Forelimb muscle (tissue), 1 donor: Measurements from ENCODE around the gene PAK6. TPM values are rescaled to one million over a fixed set of nuclear protein-coding genes. Genes with fewer than 3 reads are reported as not detected.
A peak's percentile ranks its signal among the peaks of the same experiment; 100 is the strongest.

Source experiments
- DNase-seq: peaks from one replicate; pipeline ENCODE4 v3.0.0-alpha.2; 2013; ENCODE audit warnings: low read depth
- polyA plus RNA-seq: library from polyadenylated mRNA; unstranded; fragments of 120-200 nt; gene quantifications from one replicate; pipeline ENCODE4 v1.2.1, GENCODE V29; 2013; ENCODE audit not compliant: insufficient read length

The PAK6 gene
- polyA plus RNA-seq, 1 donor: 0.83 TPM

- DNase-seq: no peak
Measured at GRCh38 chr15:40255033-40255432, 16.2 kb downstream of the PAK6 start.

GRCh38 chr15:40256638-40257235 is 17.9 kb downstream of the PAK6 start:
- DNase-seq: no peak

GRCh38 chr15:40257656-40258450 is 19.0 kb downstream of the PAK6 start:
- DNase-seq: no peak

- no peak for DNase-seq
Measured at GRCh38 chr15:40258544-40258943, 19.7 kb downstream of the PAK6 start.

- no peak for DNase-seq
Measured at GRCh38 chr15:40259021-40259420, 20.2 kb downstream of the PAK6 start.

- peak; percentile 76 for DNase-seq
Measured at GRCh38 chr15:40263024-40263754, 24.3 kb downstream of the PAK6 start.

- no peak for DNase-seq
Measured at GRCh38 chr15:40264321-40265153, 25.7 kb downstream of the PAK6 start.

- DNase-seq: no peak
Measured at GRCh38 chr15:40265355-40265754, 26.5 kb downstream of the PAK6 start.

GRCh38 chr15:40265875-40266274 is 27.0 kb downstream of the PAK6 start:
- DNase-seq: no peak

GRCh38 chr15:40266828-40267304 is 28.0 kb downstream of the PAK6 start:
- no peak for DNase-seq

- no peak for DNase-seq
Measured at GRCh38 chr15:40267670-40268069, 28.8 kb downstream of the PAK6 start.

- no peak for DNase-seq
Measured at GRCh38 chr15:40269604-40270003, 30.7 kb downstream of the PAK6 start.

- DNase-seq: no peak
Measured at GRCh38 chr15:40270246-40270995, 31.6 kb downstream of the PAK6 start.

- DNase-seq: no peak
Measured at GRCh38 chr15:40271685-40272484, 33.0 kb downstream of the PAK6 start.

GRCh38 chr15:40272485-40273056 is 33.7 kb downstream of the PAK6 start:
- DNase-seq: no peak

GRCh38 chr15:40273428-40273827 is 34.6 kb downstream of the PAK6 start:
- no peak for DNase-seq

- DNase-seq: no peak
Measured at GRCh38 chr15:40274350-40275274, 35.7 kb downstream of the PAK6 start.

GRCh38 chr15:40275523-40275922 is 36.7 kb downstream of the PAK6 start:
- no peak for DNase-seq

- no peak for DNase-seq
Measured at GRCh38 chr15:40275954-40276353, 37.1 kb downstream of the PAK6 start.
